ENCODE measurements around the gene ARID1B. TPM values are rescaled to one million over a fixed set of nuclear protein-coding genes. Genes with fewer than 3 reads are reported as not detected.

The ARID1B gene
- total and polyA plus RNA-seq, 2 of the 4 experiments (the other 2 are of a cell fraction) = 14.5 to 20.1 TPM

DNA sequence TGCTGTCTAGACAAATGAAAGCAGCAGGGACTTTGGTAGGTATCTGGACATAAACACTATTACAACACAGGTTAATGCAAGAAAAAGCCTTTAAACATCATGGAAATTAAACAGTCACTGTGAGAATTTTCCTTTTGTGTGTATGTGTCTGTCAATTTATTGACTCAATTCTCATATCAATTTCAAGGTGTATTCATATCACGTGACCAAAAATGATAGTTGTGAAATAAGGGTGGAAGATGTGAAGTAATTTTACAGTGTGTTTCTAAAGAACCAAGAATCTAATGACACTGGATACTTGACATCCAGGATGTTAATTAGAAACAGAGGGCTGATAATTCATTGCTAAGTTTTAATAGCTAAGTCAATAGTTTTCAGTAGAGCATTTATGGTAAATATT, 302.1 kb downstream of the ARID1B start:
- no peak for TF ChIP-seq SMC3 (IDR thresholded peaks at IDR 0.05; ENCODE audit: low read depth, low read length)
- no peak for TF ChIP-seq CEBPB (IDR thresholded peaks at IDR 0.05; ENCODE audit: low read depth, low read length)
- no peak for TF ChIP-seq FOS (IDR thresholded peaks at IDR 0.05; ENCODE audit: low read depth, low read length)
- TF ChIP-seq RFX5 (IDR thresholded peaks at IDR 0.05; ENCODE audit: low read depth, low read length) = no peak
- no peak for TF ChIP-seq RCOR1 (IDR thresholded peaks at IDR 0.05; ENCODE audit: insufficient replicate concordance, low read length)
- Histone ChIP-seq H2BK15ac (ENCODE audit: low read depth, low read length) (no peak overlapping the region), H2AK9ac (replicated peaks; ENCODE audit: low read depth, low read length, poor library complexity) (no peak overlapping the region), H3K4ac (ENCODE audit: low read depth, low read length) (no peak overlapping the region), H2BK120ac (ENCODE audit: low read depth, low read length) (no peak overlapping the region), H3K4me3 (ENCODE audit: insufficient read depth, low read depth, low read length) (no peak overlapping the region), H2AK5ac (ENCODE audit: low read depth, low read length) (no peak overlapping the region), H3K9me1 (ENCODE audit: insufficient read depth, low read length) (no peaks in the 10 kb centered on the region; the same call in 1 of the 2 replicates), H3K14ac (replicated peaks; ENCODE audit: low read depth, low read length) (no peak overlapping the region), H3K4me1 (ENCODE audit: control insufficient read depth, insufficient read depth, low read length) (peaks cover 4% of the 10 kb centered on the region), H4K20me1 (ENCODE audit: insufficient read depth, low read length) (peaks cover 3% of the 10 kb centered on the region; the same call in 1 of the 2 replicates), H3K18ac (ENCODE audit: low read depth, low read length) (no peak overlapping the region), H3K4me2 (ENCODE audit: low read depth, low read length) (no peak overlapping the region), H2BK5ac (ENCODE audit: low read depth, low read length, poor library complexity, severe bottlenecking) (no peak overlapping the region), H3K79me1 (ENCODE audit: low read depth in 1 of 2, low read length in 2 of 2) (peaks cover 18 to 37% of the 10 kb centered on the region in 2 experiments; a peak in 3 of 4 replicates), H3K56ac (ENCODE audit: extremely low read depth, insufficient read depth, low read length) (no peak overlapping the region), H4K91ac (ENCODE audit: insufficient read depth, low read depth, low read length) (no peak overlapping the region), H3K27ac (ENCODE audit: insufficient read depth, low read length) (no peak overlapping the region), H4K5ac (ENCODE audit: low read depth, low read length) (no peak overlapping the region), H4K8ac (ENCODE audit: low read depth in 2 of 2, low read length in 2 of 2) (no peak overlapping the region), H3K27me3 (ENCODE audit: control insufficient read depth, insufficient read depth, low read length) (no peaks in the 10 kb centered on the region), H2AFZ (replicated peaks; ENCODE audit: low read length, poor library complexity) (no peak overlapping the region), H3K9ac (ENCODE audit: low read depth, low read length) (no peak overlapping the region), H3K9me3 (ENCODE audit: control insufficient read depth, insufficient read depth, low read length) (no peaks in the 10 kb centered on the region), H3K36me3 (ENCODE audit: control insufficient read depth, insufficient read depth, low read length) (no peaks in the 10 kb centered on the region), H3K23ac (ENCODE audit: low read depth, low read length) (no peak overlapping the region), H2BK20ac (ENCODE audit: low read depth, low read length) (no peak overlapping the region)
- WGBS, 2 experiments (ENCODE audit: extremely low coverage in 2 of 2, insufficient read length in 1 of 2) = no CpG with 5 or more reads among the region's 1 CpG
- in situ Hi-C loops (cut with MboI; ENCODE audit: low sequenced_read_pairs) (no loop called here), dilution Hi-C loops (cut with HindIII; ENCODE audit: low sequenced_read_pairs, unreplicated experiment) (no loop called here), intact Hi-C loops (cut with micrococcal nuclease) (no loop called here)
- POLR2A ChIA-PET (ENCODE audit: unreplicated experiment) = no interaction called here
- CTCF ChIA-PET = interaction anchor here (1.7 kb wide), 1 partner anchor 34 kb away, joined by 4 read pairs; no protein-coding TSS in a partner anchor
- DNase-seq = no peak
- ATAC-seq (ENCODE audit: low read depth) = no peak
- no TSS peak for BruUV-seq (replicated peaks)

Data from IMR-90 (cell line).